GM12878 (cell line): ENCODE data around the gene CFAP410. TPM values are rescaled to one million over a fixed set of nuclear protein-coding genes. Genes with fewer than 3 reads are reported as not detected.
A peak's percentile ranks its signal among the peaks of the same experiment; 100 is the strongest.

ENCODE experiments used
- ATAC-seq: fragments of 200-7000 bp; cut with Tn5 transposase; 3 replicates; pipeline ENCODE4 v1.9.1; 2020; ENCODE audit warnings: mild to moderate bottlenecking, moderate library complexity
- BruUV-seq: library from RNA; stranded (reverse); fragments of 400-500 nt; replicated peaks from 2 replicates; lab custom pipeline; 2021; lab: Mats Ljungman, UMichigan
- CTCF ChIA-PET: fragments of 300-600 bp; sonication (Branson Sonifier 250); formaldehyde crosslinking; extraction: SDS; loops from one replicate; lab custom pipeline; 2021; ENCODE audit warnings: inconsistent platforms; lab: Yijun Ruan, JAX
- POLR2A ChIA-PET: fragments of 350-600 bp; formaldehyde crosslinking; extraction: SDS; loops from one replicate; lab custom pipeline; 2021; ENCODE audit warnings: inconsistent platforms; lab: Charles Lee
- RAD21 ChIA-PET: fragments of 300-600 bp; sonication (Branson Sonifier 250); formaldehyde crosslinking; loops from one replicate; lab custom pipeline; 2023; ENCODE audit warnings: antibody characterized with exemption; ENCODE audit not compliant: unreplicated experiment; lab: Charles Lee
- SMC1A ChIA-PET: fragments of 300-600 bp; sonication (Branson Sonifier 250); formaldehyde crosslinking; loops from one replicate; lab custom pipeline; 2023; ENCODE audit not compliant: unreplicated experiment, uncharacterized antibody; lab: Charles Lee
- DNase-seq: peaks from one replicate; pipeline ENCODE4 v3.0.0-alpha.2; 2011; ENCODE audit warnings: low read depth, low spot score
- FAIRE-seq: peaks from 3 replicates; lab custom pipeline; 2011; peaks lifted over from hg19 to GRCh38; lab: Jason Lieb, UNC
- H2AFZ ChIP-seq: 2 replicates; pipeline ENCODE4 v1.6.0; 2011; ENCODE audit warnings: low read depth, low read length, control low read depth; ENCODE audit not compliant: control insufficient read depth
- H3K27ac ChIP-seq: 2 replicates; pipeline ENCODE4 v1.5.1; 2011; ENCODE audit warnings: control low read depth; ENCODE audit not compliant: control insufficient read depth, insufficient read depth
- H3K27me3 ChIP-seq, 2 experiments: replicated peaks in 1 of 2; 2 replicates each; pipeline versions ENCODE4 v1.6.0 to v1.6.1; 2011; ENCODE audit warnings: low read length in 1 of 2; ENCODE audit not compliant: control insufficient read depth in 2 of 2, insufficient read depth in 2 of 2
- H3K36me3 ChIP-seq, 2 experiments: 2 replicates each; pipeline ENCODE4 v1.5.1; 2011; ENCODE audit warnings: low read length in 1 of 2; ENCODE audit not compliant: control insufficient read depth in 2 of 2, insufficient read depth in 2 of 2
- H3K4me1 ChIP-seq: 2 replicates; pipeline ENCODE4 v1.6.1; 2011; ENCODE audit warnings: mild to moderate bottlenecking, low read length, moderate library complexity, mixed read lengths; ENCODE audit not compliant: control insufficient read depth, insufficient read depth
- H3K4me2 ChIP-seq: 2 replicates; pipeline ENCODE4 v1.6.0; 2011; ENCODE audit warnings: control low read depth; ENCODE audit not compliant: control insufficient read depth, insufficient read depth
- H3K4me3 ChIP-seq: fragments of 200-600 bp; sonication (generic); 2 replicates; pipeline ENCODE4 v1.5.1; 2016
- H3K79me2 ChIP-seq: 2 replicates; pipeline ENCODE4 v1.6.0; 2011; ENCODE audit warnings: low read length; ENCODE audit not compliant: control insufficient read depth, insufficient read depth
- H3K9ac ChIP-seq: 2 replicates; pipeline ENCODE4 v1.8.0; 2011; ENCODE audit warnings: low read length, control low read depth, mixed read lengths; ENCODE audit not compliant: control insufficient read depth, insufficient read depth
- H3K9me3 ChIP-seq: replicated peaks from 3 replicates; pipeline ENCODE4 v1.5.1; 2011; ENCODE audit warnings: mild to moderate bottlenecking, low read length; ENCODE audit not compliant: control insufficient read depth, insufficient read depth
- H4K20me1 ChIP-seq: 2 replicates; pipeline ENCODE4 v1.6.0; 2011; ENCODE audit not compliant: control insufficient read depth, insufficient read depth
- CREM ChIP-seq: IDR thresholded peaks from 2 replicates; pipeline ENCODE4 v1.6.1; 2014; ENCODE audit warnings: antibody characterized with exemption, low read depth
- EGR1 ChIP-seq, 2 experiments: IDR thresholded peaks; 1 replicate in 1 of 2; 2 replicates in 1 of 2; pipeline ENCODE4 v1.6.1; 2011 to 2012; ENCODE audit warnings: low read depth in 2 of 2, low read length in 2 of 2, borderline replicate concordance in 1 of 2, mild to moderate bottlenecking in 1 of 2, moderate library complexity in 1 of 2
- KAT2A ChIP-seq: conservative IDR thresholded peaks from 2 replicates; pipeline ENCODE4 v1.6.1; 2011; ENCODE audit warnings: low read depth, low read length; ENCODE audit not compliant: control insufficient read depth
- NFIC ChIP-seq: IDR thresholded peaks from 2 replicates; pipeline ENCODE4 v1.6.1; 2012; ENCODE audit warnings: low read depth, mild to moderate bottlenecking, inconsistent platforms, low read length, moderate library complexity
- NFXL1 ChIP-seq: fragments of 450-650 bp; IDR thresholded peaks from 2 replicates; pipeline ENCODE4 v1.6.1; 2017; ENCODE audit warnings: antibody characterized with exemption, mild to moderate bottlenecking, borderline replicate concordance
- PAX5 ChIP-seq: IDR thresholded peaks from 2 replicates; pipeline ENCODE4 v1.6.1; 2011; ENCODE audit warnings: low read depth, low read length, borderline replicate concordance
- RUNX3 ChIP-seq: IDR thresholded peaks from 2 replicates; pipeline ENCODE4 v1.6.1; 2012; ENCODE audit warnings: low read length, inconsistent platforms
- SMAD5 ChIP-seq: IDR thresholded peaks from 2 replicates; pipeline ENCODE4 v1.6.1; 2016; ENCODE audit warnings: antibody characterized with exemption, low read depth
- SMARCA5 ChIP-seq: fragments of 450-650 bp; IDR thresholded peaks from 2 replicates; pipeline ENCODE4 v1.6.1; 2017; ENCODE audit warnings: mild to moderate bottlenecking
- ZZZ3 ChIP-seq: IDR thresholded peaks from 2 replicates; pipeline ENCODE4 v1.6.1; 2011; ENCODE audit warnings: low read depth; ENCODE audit not compliant: control insufficient read depth, insufficient read length
- WGBS: methylation state at CpG from one replicate; pipeline ENCODE4 v1.1.6; 2016; ENCODE audit warnings: low lambda C conversion rate; ENCODE audit not compliant: insufficient replicate concordance, insufficient coverage; ENCODE audit errors: missing lambda C conversion rate; 5-methylcytosine and 5-hydroxymethylcytosine counted together
- in situ Hi-C: fragments of 300-500 bp; cut with MboI; formaldehyde crosslinking; loops from 9 replicates; pipeline ENCODE4 v1.14.3; 2018; ENCODE audit warnings: mixed read lengths
- intact Hi-C: fragments of 100-400 bp; cut with micrococcal nuclease; formaldehyde crosslinking; loops from one replicate; pipeline ENCODE4 v1.14.2; 2022; ENCODE audit not compliant: unreplicated experiment
- polyA plus RNA-seq, 11 experiments: library from polyadenylated mRNA; depleted of rRNA in 4 of 11; unstranded in 6 of 11; stranded (reverse) in 5 of 11; fragments of >200 nt; fragmentation: Nextera tagmentation in 4 of 11; fragmentation: Illumina TruSeq in 1 of 11; extraction: Ambion mirVana in 4 of 11; extraction: Trizol in 1 of 11; gene quantifications; 1 replicate in 1 of 11; 2 replicates in 10 of 11; pipeline versions ENCODE4 v1.2.1 to v1.2.3, GENCODE V29; 2011 to 2016; ENCODE audit warnings: inconsistent platforms in 2 of 11, missing spikeins in 2 of 11, low read depth in 1 of 11
- total RNA-seq, 4 experiments: library from RNA; depleted of rRNA in 3 of 4; stranded (reverse); fragments of >200 nt in 3 of 4; fragmentation: Illumina TruSeq in 1 of 4; extraction: Trizol in 1 of 4; gene quantifications; 2 replicates each; pipeline versions ENCODE4 v1.2.1 to v1.2.3, GENCODE V29; 2013 to 2021
- TF ChIP-seq, protein P1 (sequence below): fragments of 450-650 bp; IDR thresholded peaks from 2 replicates; pipeline ENCODE4 v1.6.1; 2018; ENCODE audit warnings: borderline replicate concordance, mild to moderate bottlenecking; ENCODE audit not compliant: partially characterized antibody
- TF ChIP-seq, protein P2 (sequence below): fragments of 450-650 bp; IDR thresholded peaks from 2 replicates; pipeline ENCODE4 v1.6.1; 2016; ENCODE audit warnings: mild to moderate bottlenecking, moderate library complexity, borderline replicate concordance

Gene CFAP410
- total and polyA plus RNA-seq, 10 of the 15 experiments (the other 5 are each of a cell fraction or from before 2014, with no cell fraction given) = 0.14 to 24.8 (median 11.3) TPM

DNA sequence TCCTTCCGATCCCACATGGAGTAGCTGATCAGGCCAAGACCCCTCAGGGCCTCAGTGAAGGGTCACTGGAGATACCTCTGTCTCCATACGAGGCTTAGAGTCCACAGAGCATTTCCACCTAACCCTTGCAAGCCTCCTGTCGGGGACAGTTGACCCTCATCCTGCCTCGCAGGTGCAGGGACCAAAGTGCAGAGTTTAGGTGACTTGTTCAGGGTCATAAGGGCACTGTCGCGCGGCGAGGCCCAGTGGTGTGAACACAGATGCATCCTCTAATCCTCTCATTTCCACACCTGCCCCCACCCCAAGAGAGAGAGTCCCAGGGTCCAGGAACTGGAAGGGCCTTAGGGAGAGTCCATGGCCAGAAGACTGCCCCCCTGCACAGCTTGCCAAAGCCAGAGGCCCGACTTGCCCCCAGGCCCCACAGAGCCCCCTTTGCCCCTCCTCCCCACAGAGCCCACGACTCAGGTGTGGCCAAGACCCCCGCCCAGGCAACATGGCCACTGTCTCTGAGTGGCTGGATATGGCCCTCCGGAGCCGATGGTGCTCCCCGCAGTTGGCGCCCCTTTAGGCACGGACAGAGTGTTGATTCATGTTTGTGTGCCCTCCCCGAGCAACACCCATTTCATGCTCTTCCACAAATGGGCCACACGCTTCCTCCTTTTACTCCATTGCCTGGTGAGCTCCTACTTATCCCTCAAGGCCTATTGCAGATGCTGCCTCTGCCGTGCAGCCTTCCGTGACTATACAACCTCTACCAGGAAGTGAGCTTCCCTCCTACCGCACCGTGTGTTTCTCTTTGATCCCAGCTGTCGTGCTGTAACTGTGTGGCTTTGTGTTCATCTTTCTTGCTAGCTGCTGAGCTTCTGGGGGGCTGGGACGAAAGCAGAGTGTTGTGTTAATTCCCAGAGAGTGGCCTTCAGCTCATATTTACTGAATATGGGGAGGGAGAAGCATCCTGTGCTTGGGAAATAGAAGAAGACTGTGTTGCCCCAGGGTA lies 15.9 kb upstream of the CFAP410 start:
- no TSS peak for BruUV-seq
- FAIRE-seq (peak; percentile 89), ATAC-seq (peak; percentile 49; the same call in 2 of the 3 replicates), DNase-seq (peak; percentile 35)
- peak overlapping the region; percentile 17; the same call in 1 of the 2 replicates for H3K9ac ChIP-seq
- 47% methylated on average over 24 of the region's 24 CpGs for WGBS
- no peaks in the 10 kb centered on the region for H4K20me1 ChIP-seq
- H3K4me1 ChIP-seq = peaks cover 22% of the 10 kb centered on the region
- H3K4me3 ChIP-seq = peak overlapping the region; percentile 65
- H2AFZ ChIP-seq = peak overlapping the region; percentile 10
- intact Hi-C loops (no loop called here), in situ Hi-C loops (loop anchor here (5.0 kb wide), 1 partner anchor 72 kb away; no protein-coding TSS in a partner anchor)
- H3K9me3 ChIP-seq = no peaks in the 10 kb centered on the region; the same call in 2 of the 3 replicates
- ChIA-PET SMC1A (interaction anchor here (0.7 kb wide), 1 partner anchor 13 kb away, joined by 3 read pairs; no protein-coding TSS in a partner anchor), CTCF (interaction anchor here (0.5 kb wide), 1 partner anchor 10 kb away, joined by 3 read pairs; no protein-coding TSS in a partner anchor), RAD21 (no interaction called here), POLR2A (no interaction called here)
- no peaks in the 10 kb centered on the region for H3K27me3 ChIP-seq
- H3K4me2 ChIP-seq = peak overlapping the region; percentile 49
- peaks cover 0 to 5% of the 10 kb centered on the region in 2 experiments; a peak in 1 of 4 replicates for H3K36me3 ChIP-seq
- peaks cover 15% of the 10 kb centered on the region for H3K79me2 ChIP-seq
- peak overlapping the region; percentile 68 for H3K27ac ChIP-seq
- TF ChIP-seq, protein P1, sequence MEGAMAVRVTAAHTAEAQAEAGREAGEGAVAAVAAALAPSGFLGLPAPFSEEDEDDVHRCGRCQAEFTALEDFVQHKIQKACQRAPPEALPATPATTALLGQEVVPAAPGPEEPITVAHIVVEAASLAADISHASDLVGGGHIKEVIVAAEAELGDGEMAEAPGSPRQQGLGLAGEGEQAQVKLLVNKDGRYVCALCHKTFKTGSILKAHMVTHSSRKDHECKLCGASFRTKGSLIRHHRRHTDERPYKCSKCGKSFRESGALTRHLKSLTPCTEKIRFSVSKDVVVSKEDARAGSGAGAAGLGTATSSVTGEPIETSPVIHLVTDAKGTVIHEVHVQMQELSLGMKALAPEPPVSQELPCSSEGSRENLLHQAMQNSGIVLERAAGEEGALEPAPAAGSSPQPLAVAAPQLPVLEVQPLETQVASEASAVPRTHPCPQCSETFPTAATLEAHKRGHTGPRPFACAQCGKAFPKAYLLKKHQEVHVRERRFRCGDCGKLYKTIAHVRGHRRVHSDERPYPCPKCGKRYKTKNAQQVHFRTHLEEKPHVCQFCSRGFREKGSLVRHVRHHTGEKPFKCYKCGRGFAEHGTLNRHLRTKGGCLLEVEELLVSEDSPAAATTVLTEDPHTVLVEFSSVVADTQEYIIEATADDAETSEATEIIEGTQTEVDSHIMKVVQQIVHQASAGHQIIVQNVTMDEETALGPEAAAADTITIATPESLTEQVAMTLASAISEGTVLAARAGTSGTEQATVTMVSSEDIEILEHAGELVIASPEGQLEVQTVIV = no peak
- peak; percentile 78 for TF ChIP-seq RUNX3
- no peak for TF ChIP-seq NFXL1
- TF ChIP-seq, protein P2, sequence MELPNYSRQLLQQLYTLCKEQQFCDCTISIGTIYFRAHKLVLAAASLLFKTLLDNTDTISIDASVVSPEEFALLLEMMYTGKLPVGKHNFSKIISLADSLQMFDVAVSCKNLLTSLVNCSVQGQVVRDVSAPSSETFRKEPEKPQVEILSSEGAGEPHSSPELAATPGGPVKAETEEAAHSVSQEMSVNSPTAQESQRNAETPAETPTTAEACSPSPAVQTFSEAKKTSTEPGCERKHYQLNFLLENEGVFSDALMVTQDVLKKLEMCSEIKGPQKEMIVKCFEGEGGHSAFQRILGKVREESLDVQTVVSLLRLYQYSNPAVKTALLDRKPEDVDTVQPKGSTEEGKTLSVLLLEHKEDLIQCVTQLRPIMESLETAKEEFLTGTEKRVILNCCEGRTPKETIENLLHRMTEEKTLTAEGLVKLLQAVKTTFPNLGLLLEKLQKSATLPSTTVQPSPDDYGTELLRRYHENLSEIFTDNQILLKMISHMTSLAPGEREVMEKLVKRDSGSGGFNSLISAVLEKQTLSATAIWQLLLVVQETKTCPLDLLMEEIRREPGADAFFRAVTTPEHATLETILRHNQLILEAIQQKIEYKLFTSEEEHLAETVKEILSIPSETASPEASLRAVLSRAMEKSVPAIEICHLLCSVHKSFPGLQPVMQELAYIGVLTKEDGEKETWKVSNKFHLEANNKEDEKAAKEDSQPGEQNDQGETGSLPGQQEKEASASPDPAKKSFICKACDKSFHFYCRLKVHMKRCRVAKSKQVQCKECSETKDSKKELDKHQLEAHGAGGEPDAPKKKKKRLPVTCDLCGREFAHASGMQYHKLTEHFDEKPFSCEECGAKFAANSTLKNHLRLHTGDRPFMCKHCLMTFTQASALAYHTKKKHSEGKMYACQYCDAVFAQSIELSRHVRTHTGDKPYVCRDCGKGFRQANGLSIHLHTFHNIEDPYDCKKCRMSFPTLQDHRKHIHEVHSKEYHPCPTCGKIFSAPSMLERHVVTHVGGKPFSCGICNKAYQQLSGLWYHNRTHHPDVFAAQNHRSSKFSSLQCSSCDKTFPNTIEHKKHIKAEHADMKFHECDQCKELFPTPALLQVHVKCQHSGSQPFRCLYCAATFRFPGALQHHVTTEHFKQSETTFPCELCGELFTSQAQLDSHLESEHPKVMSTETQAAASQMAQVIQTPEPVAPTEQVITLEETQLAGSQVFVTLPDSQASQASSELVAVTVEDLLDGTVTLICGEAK = no peak
- no peak for TF ChIP-seq SMAD5
- no peak for TF ChIP-seq EGR1 (IDR thresholded peaks at IDR 0.05; ENCODE audit: borderline replicate concordance in 1 of 2, low read depth in 2 of 2, low read length in 2 of 2)
- TF ChIP-seq CREM = no peak
- TF ChIP-seq SMARCA5 = 0 out of 2 replicates have a peak, but pooled peaks have one; percentile 32
- TF ChIP-seq ZZZ3 = no peak
- TF ChIP-seq KAT2A = no peak
- TF ChIP-seq PAX5 = peak; percentile 97
- TF ChIP-seq NFIC = no peak
